Thoracic aorta (tissue), 2 donors: ENCODE results near the gene KCNJ6. TPM values are rescaled to one million over a fixed set of nuclear protein-coding genes. Genes with fewer than 3 reads are reported as not detected.

ENCODE experiments used
- ATAC-seq: fragments of 150-250 bp; one replicate; pipeline ENCODE4 v1.8.0; 2017; ENCODE audit warnings: low read depth; ENCODE audit not compliant: insufficient number of reproducible peaks, low FRiP score
- DNase-seq: peaks from one replicate; pipeline ENCODE4 v3.0.0-alpha.2; 2020; ENCODE audit warnings: low spot score
- H3K27ac ChIP-seq, 2 donors: fragments of 200-600 bp; sonication (generic); 1 replicate in 1 of 2; 2 replicates in 1 of 2; pipeline ENCODE4 v1.5.1; 2016; ENCODE audit warnings: mild to moderate bottlenecking in 2 of 2, moderate library complexity in 2 of 2
- H3K27me3 ChIP-seq: fragments of 200-600 bp; sonication (generic); replicated peaks from 2 replicates; pipeline ENCODE4 v1.6.0; 2016; ENCODE audit warnings: mild to moderate bottlenecking; ENCODE audit not compliant: insufficient read depth
- H3K36me3 ChIP-seq: fragments of 200-600 bp; sonication (generic); one replicate; pipeline ENCODE4 v1.5.1; 2016
- H3K4me1 ChIP-seq, 2 donors: fragments of 200-600 bp; sonication (generic); 1 replicate in 1 of 2; 2 replicates in 1 of 2; pipeline versions ENCODE4 v1.5.1 to v1.6.0; 2016; ENCODE audit warnings: low read depth in 2 of 2, mild to moderate bottlenecking in 1 of 2; ENCODE audit not compliant: control insufficient read depth in 1 of 2
- H3K4me3 ChIP-seq: fragments of 200-600 bp; sonication (generic); 2 replicates; pipeline ENCODE4 v1.5.1; 2016; ENCODE audit warnings: mild to moderate bottlenecking
- H3K9me3 ChIP-seq: fragments of 200-600 bp; sonication (generic); 2 replicates; pipeline ENCODE4 v1.5.1; 2016
- total RNA-seq, 2 donors: library from RNA; depleted of rRNA; stranded (reverse); fragments of >200 nt; gene quantifications; one replicate each; pipeline versions ENCODE4 v1.1.0 to v1.2.3, GENCODE V29; 2016
- TF ChIP-seq, protein P1 (sequence below): fragments of 200-600 bp; sonication (generic); IDR thresholded peaks from one replicate; pipeline ENCODE4 v1.5.1; 2019; ENCODE audit warnings: antibody characterized with exemption

KCNJ6 gene
- total RNA-seq, 2 donors from 2014 or later, result not detected

DNA sequence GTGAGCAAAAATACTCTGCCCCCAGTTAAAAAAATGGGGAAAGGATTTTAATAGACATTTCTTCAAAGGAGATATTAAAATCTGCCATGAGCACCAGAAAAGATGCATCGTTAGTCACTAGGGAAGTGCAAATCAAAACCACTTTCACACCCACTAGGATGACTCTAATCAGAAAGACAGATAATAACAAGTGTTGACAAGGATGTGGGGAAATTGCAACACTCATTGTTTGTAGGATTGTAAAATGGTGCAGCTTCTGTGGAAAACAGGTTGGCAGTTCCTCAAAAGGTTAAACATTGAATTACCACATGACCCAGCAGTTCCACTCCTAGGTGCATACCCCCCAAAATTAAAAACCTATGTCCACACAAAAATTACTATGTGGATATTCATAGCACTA is 112.3 kb downstream of the KCNJ6 start:
- H3K36me3 ChIP-seq, result no peaks in the 10 kb centered on the region
- TF ChIP-seq, protein P1, sequence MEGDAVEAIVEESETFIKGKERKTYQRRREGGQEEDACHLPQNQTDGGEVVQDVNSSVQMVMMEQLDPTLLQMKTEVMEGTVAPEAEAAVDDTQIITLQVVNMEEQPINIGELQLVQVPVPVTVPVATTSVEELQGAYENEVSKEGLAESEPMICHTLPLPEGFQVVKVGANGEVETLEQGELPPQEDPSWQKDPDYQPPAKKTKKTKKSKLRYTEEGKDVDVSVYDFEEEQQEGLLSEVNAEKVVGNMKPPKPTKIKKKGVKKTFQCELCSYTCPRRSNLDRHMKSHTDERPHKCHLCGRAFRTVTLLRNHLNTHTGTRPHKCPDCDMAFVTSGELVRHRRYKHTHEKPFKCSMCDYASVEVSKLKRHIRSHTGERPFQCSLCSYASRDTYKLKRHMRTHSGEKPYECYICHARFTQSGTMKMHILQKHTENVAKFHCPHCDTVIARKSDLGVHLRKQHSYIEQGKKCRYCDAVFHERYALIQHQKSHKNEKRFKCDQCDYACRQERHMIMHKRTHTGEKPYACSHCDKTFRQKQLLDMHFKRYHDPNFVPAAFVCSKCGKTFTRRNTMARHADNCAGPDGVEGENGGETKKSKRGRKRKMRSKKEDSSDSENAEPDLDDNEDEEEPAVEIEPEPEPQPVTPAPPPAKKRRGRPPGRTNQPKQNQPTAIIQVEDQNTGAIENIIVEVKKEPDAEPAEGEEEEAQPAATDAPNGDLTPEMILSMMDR, result no peak
- no peak overlapping the region for H3K4me3 ChIP-seq
- H3K27me3 ChIP-seq, result no peaks in the 10 kb centered on the region
- no peak for ATAC-seq
- H3K9me3 ChIP-seq, result no peaks in the 10 kb centered on the region
- H3K4me1 ChIP-seq, result peaks cover 4 to 5% of the 10 kb centered on the region in 2 donors
- DNase-seq, result no peak
- H3K27ac ChIP-seq, result no peak overlapping the region

GRCh38 chr21:37803101-37803651 is 113.1 kb downstream of the KCNJ6 start:
- H3K9me3 ChIP-seq, result no peaks in the 10 kb centered on the region
- ATAC-seq (no peak), DNase-seq (no peak)
- no peaks in the 10 kb centered on the region for H3K27me3 ChIP-seq
- H3K4me3 ChIP-seq, result no peak overlapping the region
- TF ChIP-seq, protein P1, result no peak
- H3K4me1 ChIP-seq, result peaks cover 4 to 5% of the 10 kb centered on the region in 2 donors
- H3K27ac ChIP-seq, result no peak overlapping the region
- no peaks in the 10 kb centered on the region for H3K36me3 ChIP-seq

GRCh38 chr21:37800456-37801061 is 115.7 kb downstream of the KCNJ6 start:
- no peaks in the 10 kb centered on the region for H3K36me3 ChIP-seq
- DNase-seq (no peak), ATAC-seq (no peak)
- H3K27me3 ChIP-seq, result no peaks in the 10 kb centered on the region
- TF ChIP-seq, protein P1, result no peak
- H3K9me3 ChIP-seq, result no peaks in the 10 kb centered on the region
- peaks cover 4 to 5% of the 10 kb centered on the region in 2 donors for H3K4me1 ChIP-seq
- no peak overlapping the region for H3K4me3 ChIP-seq
- H3K27ac ChIP-seq, result no peak overlapping the region

DNA sequence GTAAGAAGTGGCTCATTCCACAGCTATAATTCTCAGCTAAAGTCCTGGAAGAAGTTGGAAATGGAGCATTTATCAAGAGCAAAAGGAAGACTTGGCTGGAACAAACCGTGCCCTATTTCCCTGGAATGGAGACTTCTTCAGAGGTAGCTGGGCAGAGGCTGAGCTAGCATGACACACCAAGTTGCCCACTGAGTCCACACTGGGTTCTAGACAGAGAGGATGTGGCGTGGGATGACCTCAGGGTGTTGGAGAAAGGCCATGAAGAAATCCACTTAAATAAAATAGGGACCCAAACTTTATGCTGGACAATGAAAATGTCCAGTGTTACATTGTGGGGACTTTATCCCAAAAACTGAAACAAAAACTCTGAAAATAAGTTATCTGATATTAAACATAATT is 116.2 kb downstream of the KCNJ6 start:
- H3K36me3 ChIP-seq, result no peaks in the 10 kb centered on the region
- ATAC-seq (no peak), DNase-seq (no peak)
- H3K4me3 ChIP-seq, result no peak overlapping the region
- no peak overlapping the region for H3K27ac ChIP-seq
- H3K9me3 ChIP-seq, result no peaks in the 10 kb centered on the region
- TF ChIP-seq, protein P1, result no peak
- H3K4me1 ChIP-seq, result peaks cover 4 to 5% of the 10 kb centered on the region in 2 donors
- H3K27me3 ChIP-seq, result no peaks in the 10 kb centered on the region

DNA sequence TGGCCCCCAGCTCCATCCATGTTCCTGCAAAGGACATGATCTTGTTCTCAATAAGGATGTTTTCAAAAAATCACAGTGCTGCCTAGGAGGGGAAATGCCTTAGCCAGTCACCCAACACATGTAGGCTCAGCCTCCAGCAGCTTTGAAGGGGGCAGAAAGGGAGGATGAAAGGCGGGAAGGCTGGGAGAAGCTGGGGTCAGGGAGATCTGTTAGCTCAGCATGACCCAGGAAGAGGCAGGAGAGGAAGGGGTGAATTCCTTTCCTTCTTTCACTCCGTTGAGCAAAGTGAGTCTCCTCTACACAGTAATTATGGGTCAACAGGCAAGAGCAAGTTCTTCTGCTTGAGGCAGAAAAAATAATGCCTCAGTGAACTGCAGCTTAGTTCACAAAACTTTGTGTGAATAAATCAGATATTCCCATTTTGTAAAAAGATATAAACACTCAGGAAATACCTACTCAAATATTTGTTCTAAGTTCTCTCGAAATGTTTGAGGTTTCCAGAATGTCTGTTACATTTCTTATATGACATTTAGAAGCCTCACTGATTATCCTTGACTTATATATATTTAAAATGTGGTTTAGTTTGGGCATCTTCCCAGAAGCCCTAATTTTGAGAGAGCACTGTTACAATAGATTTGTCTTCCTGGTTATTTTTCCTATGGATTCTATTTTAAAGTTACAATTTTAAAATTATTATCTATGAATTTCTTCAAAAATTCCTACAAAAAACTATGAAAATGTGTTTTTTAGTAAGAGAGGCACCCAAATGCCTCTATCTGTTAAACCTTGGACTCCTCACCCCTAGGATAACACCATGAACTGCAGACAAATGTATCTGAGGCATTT is 116.8 kb downstream of the KCNJ6 start:
- ATAC-seq (no peak), DNase-seq (no peak)
- Histone ChIP-seq H3K36me3 (no peaks in the 10 kb centered on the region), H3K27me3 (no peaks in the 10 kb centered on the region), H3K9me3 (no peaks in the 10 kb centered on the region), H3K4me1 (peaks cover 4 to 5% of the 10 kb centered on the region in 2 donors), H3K27ac (no peak overlapping the region), H3K4me3 (no peak overlapping the region)
- TF ChIP-seq, protein P1, result no peak
